SK-N-MC (cell line): Measurements from ENCODE around the gene DCST1.

Experiments used
- EZH2 ChIP-seq: fragments of 200-600 bp; sonication (generic); IDR thresholded peaks from one replicate; pipeline ENCODE4 v1.6.1; 2017; ENCODE audit warnings: antibody characterized with exemption
- FOXP2 ChIP-seq: optimal IDR thresholded peaks from 2 replicates; pipeline ENCODE3; 2011; ENCODE audit warnings: mild to moderate bottlenecking, moderate library complexity; ENCODE audit not compliant: insufficient read depth; ENCODE audit errors: extremely low read length, control extremely low read depth
- POLR2AphosphoS5 ChIP-seq: IDR thresholded peaks from 2 replicates; pipeline ENCODE4 v1.6.1; 2012; ENCODE audit warnings: mild to moderate bottlenecking, low read depth, low read length, borderline replicate concordance

- no peak for TF ChIP-seq EZH2
- peak; percentile 70; the same call in 1 of the 2 replicates for TF ChIP-seq POLR2AphosphoS5
- TF ChIP-seq FOXP2 = no peak
Observed at GRCh38 chr1:155017041-155017945, 16.3 kb upstream of the DCST1 start.
